Stomach (tissue), 19 donors: ENCODE data around the gene OR5P2. TPM values are rescaled to one million over a fixed set of nuclear protein-coding genes. Genes with fewer than 3 reads are reported as not detected.

ENCODE experiments used
- DNase-seq, 2 donors: peaks; one replicate each; pipeline versions ENCODE4 v3.0.0 to v3.0.0-alpha.2; 2013 to 2019
- H3K27ac ChIP-seq, 5 donors: fragments of 200-600 bp in 4 of 5; sonication (generic) in 4 of 5; one replicate each; pipeline ENCODE4 v1.5.1; 2013 to 2019; ENCODE audit warnings: mild to moderate bottlenecking in 1 of 5, moderate library complexity in 1 of 5
- H3K27me3 ChIP-seq, 3 donors: fragments of 200-600 bp; sonication (generic); one replicate each; pipeline ENCODE4 v1.5.1; 2017 to 2019; ENCODE audit warnings: mixed run types in 1 of 3
- H3K36me3 ChIP-seq, 4 donors: fragments of 200-600 bp; sonication (generic); 1 replicate in 3 of 4; 2 replicates in 1 of 4; pipeline ENCODE4 v1.5.1; 2016 to 2019
- H3K4me1 ChIP-seq, 4 donors: fragments of 200-600 bp; sonication (generic); one replicate each; pipeline ENCODE4 v1.5.1; 2016 to 2019
- H3K4me3 ChIP-seq, 4 donors: fragments of 200-600 bp; sonication (generic) in 3 of 4; one replicate each; pipeline ENCODE4 v1.5.1; 2016 to 2019; ENCODE audit warnings: mild to moderate bottlenecking in 1 of 4
- H3K9me3 ChIP-seq, 4 donors: fragments of 200-600 bp; sonication (generic); one replicate each; pipeline ENCODE4 v1.5.1; 2016 to 2019
- CTCF ChIP-seq, 7 experiments: fragments of 450-650 bp in 4 of 7; fragments of 200-600 bp in 3 of 7; sonication (generic) in 3 of 7; IDR thresholded peaks; one replicate each; pipeline ENCODE4 v1.5.1; 2016 to 2019; ENCODE audit warnings: antibody characterized with exemption in 7 of 7, control low read depth in 2 of 7, mild to moderate bottlenecking in 1 of 7
- EP300 ChIP-seq: sonication (generic); formaldehyde crosslinking; IDR thresholded peaks from one replicate; pipeline ENCODE4 v1.6.1; 2017; ENCODE audit warnings: antibody characterized with exemption
- POLR2A ChIP-seq, 4 donors: fragments of 450-650 bp; IDR thresholded peaks; one replicate each; pipeline ENCODE4 v1.6.1; 2016; ENCODE audit warnings: antibody characterized with exemption in 4 of 4, control low read depth in 2 of 4, mild to moderate bottlenecking in 1 of 4, moderate library complexity in 1 of 4
- POLR2AphosphoS5 ChIP-seq, 3 donors: sonication (generic); formaldehyde crosslinking; IDR thresholded peaks; one replicate each; pipeline ENCODE4 v1.6.1; 2016; ENCODE audit warnings: antibody characterized with exemption in 3 of 3
- WGBS, 5 donors: extraction: QIAGEN DNeasy Blood & Tissue Kit in 3 of 5; methylation state at CpG; one replicate each; pipeline versions ENCODE4 v1.1.5 to v1.1.7; 2013 to 2018; 5-methylcytosine and 5-hydroxymethylcytosine counted together
- intact Hi-C: fragments of 100-400 bp; cut with DNase I; formaldehyde crosslinking; loops from one replicate; pipeline ENCODE4 v1.15.1; 2023; ENCODE audit warnings: low total_unique reads
- long read RNA-seq, 10 donors: transcript quantifications; one replicate each; lab custom pipeline, GENCODE V29; 2026
- polyA plus RNA-seq, 3 donors: library from polyadenylated mRNA; stranded (reverse); fragments of 200-250 nt; gene quantifications; one replicate each; pipeline ENCODE4 v1.2.3, GENCODE V29; 2013
- total RNA-seq, 5 donors: library from RNA; depleted of rRNA; stranded (reverse); fragments of >200 nt; gene quantifications; one replicate each; pipeline versions ENCODE4 v1.1.0 to v1.2.3, GENCODE V29; 2014 to 2016
- donor health status: healthy with polysubstance abuse.
- donor health status: Bipolar disorder and iron deficiency.
- donor health status: healthy.

OR5P2 gene
- total RNA-seq, result 10 to 100 TPM in 1 of 5 donors, under 1 TPM in 1, not detected in 3; 0.55 to 15.2 TPM
- not detected for polyA plus RNA-seq
- long read RNA-seq, donor 1, result 0 reads
- long read RNA-seq, donor 2, result 0 reads
- long read RNA-seq, donor 3, result 0 reads
- long read RNA-seq, donor 4, result 0 reads
- long read RNA-seq, donor 5, result 0 reads
- long read RNA-seq, donor 6, result 0 reads
- long read RNA-seq, donor 7, result 0 reads
- long read RNA-seq, donor 8, result 0 reads
- long read RNA-seq, donor 9, result 0 reads
- long read RNA-seq, donor 10, result 0 reads

GRCh38 chr11:7796842-7797241, at the start of gene OR5P2:
Gene OR5P2, minus strand, starts transcription at chr11:7796942. Its CDS starts 0 bp downstream, at chr11:7796942.
- Histone ChIP-seq H3K36me3 (no peaks in the 10 kb centered on the region), H3K4me3 (no peak within 1 kb of the TSS), H3K27me3 (no peaks in the 10 kb centered on the region), H3K9me3 (peaks cover 0 to 7% (median 3%) of the 10 kb centered on the region in 4 donors), H3K4me1 (no peaks in the 10 kb centered on the region), H3K27ac (no peak within 1 kb of the TSS)
- intact Hi-C loops, result no loop called here
- TF ChIP-seq POLR2A (IDR thresholded peaks at IDR 0.05) (no peak), EP300 (no peak), POLR2AphosphoS5 (IDR thresholded peaks at IDR 0.05) (no peak), CTCF (IDR thresholded peaks at IDR 0.05) (no peak)
- WGBS, 5 donors, result 84 to 93% (median 88%) methylated on average over 5 of the region's 5 CpGs
- DNase-seq, result no peak

GRCh38 chr11:7846003-7846402, 49.3 kb upstream of the OR5P2 start:
- H3K4me1 ChIP-seq, result no peaks in the 10 kb centered on the region
- DNase-seq, result no peak
- 82 to 91% (median 85%) methylated on average over 3 of the region's 3 CpGs for WGBS, 5 donors
- H3K9me3 ChIP-seq, result no peaks in the 10 kb centered on the region
- no peak overlapping the region for H3K27ac ChIP-seq
- intact Hi-C loops, result no loop called here
- H3K4me3 ChIP-seq, result no peak overlapping the region
- TF ChIP-seq EP300 (no peak), POLR2A (IDR thresholded peaks at IDR 0.05) (no peak), POLR2AphosphoS5 (IDR thresholded peaks at IDR 0.05) (no peak), CTCF (IDR thresholded peaks at IDR 0.05) (no peak)
- no peaks in the 10 kb centered on the region for H3K36me3 ChIP-seq
- H3K27me3 ChIP-seq, result no peaks in the 10 kb centered on the region

- 40 to 46% (median 44%) methylated on average over 3 of the region's 3 CpGs for WGBS, 5 donors
- no peaks in the 10 kb centered on the region for H3K36me3 ChIP-seq
- no peak overlapping the region for H3K4me3 ChIP-seq
- H3K9me3 ChIP-seq, result no peaks in the 10 kb centered on the region
- TF ChIP-seq POLR2AphosphoS5 (IDR thresholded peaks at IDR 0.05) (no peak), EP300 (no peak), POLR2A (IDR thresholded peaks at IDR 0.05) (no peak), CTCF (IDR thresholded peaks at IDR 0.05) (no peak)
- no peak for DNase-seq
- no peaks in the 10 kb centered on the region for H3K4me1 ChIP-seq
- no peak overlapping the region for H3K27ac ChIP-seq
- no peaks in the 10 kb centered on the region for H3K27me3 ChIP-seq
- intact Hi-C loops, result no loop called here
Measured at GRCh38 chr11:7844986-7845385, 48.2 kb upstream of the OR5P2 start.

- H3K36me3 ChIP-seq, result no peaks in the 10 kb centered on the region
- 3 to 60% (median 34%) methylated on average over 1 of the region's 1 CpG for WGBS, 5 donors
- no peak overlapping the region for H3K4me3 ChIP-seq
- no peaks in the 10 kb centered on the region for H3K4me1 ChIP-seq
- H3K9me3 ChIP-seq, result no peaks in the 10 kb centered on the region
- intact Hi-C loops, result no loop called here
- TF ChIP-seq POLR2A (IDR thresholded peaks at IDR 0.05) (no peak), EP300 (no peak), CTCF (IDR thresholded peaks at IDR 0.05) (no peak), POLR2AphosphoS5 (IDR thresholded peaks at IDR 0.05) (no peak)
- no peaks in the 10 kb centered on the region for H3K27me3 ChIP-seq
- no peak for DNase-seq
- H3K27ac ChIP-seq, result no peak overlapping the region
Measured at GRCh38 chr11:7844521-7844920, 47.8 kb upstream of the OR5P2 start.
